ENCODE data around the gene CALR3.
"Not testable (repeated sequence)": the region's sequence is repeated elsewhere in the genome, so short reads cannot be mapped to it uniquely, and the experiment has no call there.

CALR3 gene

GRCh38 chr19:16506161-16506560 is 10.2 kb upstream of the CALR3 start:
- H3K9ac ChIP-seq (ENCODE audit: low read length); H3K36me3 ChIP-seq (ENCODE audit: control insufficient read depth, insufficient read depth, low read length); H3K4me1 ChIP-seq (ENCODE audit: control insufficient read depth, insufficient read depth, low read length): not testable (repeated sequence)

GRCh38 chr19:16504271-16504670 is 8.3 kb upstream of the CALR3 start:
- H3K36me3 ChIP-seq (ENCODE audit: control insufficient read depth, insufficient read depth, low read length) = peaks cover 3% of the 10 kb centered on the region
- no peaks in the 10 kb centered on the region for H3K27me3 ChIP-seq (ENCODE audit: control insufficient read depth, insufficient read depth, low read length)
- H3K9ac ChIP-seq (ENCODE audit: low read length) = no peak overlapping the region
- H3K4me3 ChIP-seq (ENCODE audit: low read length) = no peak overlapping the region
- H3K27ac ChIP-seq (ENCODE audit: low read depth, low read length) = no peak overlapping the region
- no peaks in the 10 kb centered on the region for H3K4me1 ChIP-seq (ENCODE audit: control insufficient read depth, insufficient read depth, low read length)

More at GRCh38 chr19:16506161-16506560, 10.2 kb upstream of the CALR3 start:
- H3K4me3 ChIP-seq (ENCODE audit: low read length); H3K27ac ChIP-seq (ENCODE audit: low read depth, low read length); H3K27me3 ChIP-seq (ENCODE audit: control insufficient read depth, insufficient read depth, low read length): not testable (repeated sequence)

- H3K27ac ChIP-seq (ENCODE audit: low read depth, low read length) = no peak overlapping the region
- peaks cover 3% of the 10 kb centered on the region for H3K36me3 ChIP-seq (ENCODE audit: control insufficient read depth, insufficient read depth, low read length)
- H3K4me3 ChIP-seq (ENCODE audit: low read length) = no peak overlapping the region
- H3K9ac ChIP-seq (ENCODE audit: low read length) = no peak overlapping the region
- no peaks in the 10 kb centered on the region for H3K4me1 ChIP-seq (ENCODE audit: control insufficient read depth, insufficient read depth, low read length)
- H3K27me3 ChIP-seq (ENCODE audit: control insufficient read depth, insufficient read depth, low read length) = no peaks in the 10 kb centered on the region
Observed at GRCh38 chr19:16497837-16498236, 1.9 kb upstream of the CALR3 start.

- Histone ChIP-seq H3K36me3 (ENCODE audit: control insufficient read depth, insufficient read depth, low read length) (peaks cover 3% of the 10 kb centered on the region), H3K27ac (ENCODE audit: low read depth, low read length) (peak overlapping the region; percentile 77), H3K4me3 (ENCODE audit: low read length) (peak overlapping the region; percentile 92), H3K9ac (ENCODE audit: low read length) (no peak overlapping the region), H3K4me1 (ENCODE audit: control insufficient read depth, insufficient read depth, low read length) (no peaks in the 10 kb centered on the region), H3K27me3 (ENCODE audit: control insufficient read depth, insufficient read depth, low read length) (no peaks in the 10 kb centered on the region)
Observed at GRCh38 chr19:16497042-16497441, 1.1 kb upstream of the CALR3 start.

GRCh38 chr19:16496613-16496983 is 631 bp upstream of the CALR3 start:
- Histone ChIP-seq H3K4me1 (ENCODE audit: control insufficient read depth, insufficient read depth, low read length) (no peaks in the 10 kb centered on the region), H3K9ac (ENCODE audit: low read length) (peak overlapping the region; percentile 40), H3K4me3 (ENCODE audit: low read length) (peak overlapping the region; percentile 92), H3K27me3 (ENCODE audit: control insufficient read depth, insufficient read depth, low read length) (no peaks in the 10 kb centered on the region), H3K36me3 (ENCODE audit: control insufficient read depth, insufficient read depth, low read length) (peaks cover 3% of the 10 kb centered on the region), H3K27ac (ENCODE audit: low read depth, low read length) (peak overlapping the region; percentile 77)

GRCh38 chr19:16486476-16486875 is 9.5 kb downstream of the CALR3 start:
- H3K27me3 ChIP-seq (ENCODE audit: control insufficient read depth, insufficient read depth, low read length); H3K36me3 ChIP-seq (ENCODE audit: control insufficient read depth, insufficient read depth, low read length); H3K9ac ChIP-seq (ENCODE audit: low read length); H3K27ac ChIP-seq (ENCODE audit: low read depth, low read length); H3K4me3 ChIP-seq (ENCODE audit: low read length); H3K4me1 ChIP-seq (ENCODE audit: control insufficient read depth, insufficient read depth, low read length): not testable (repeated sequence)

- Histone ChIP-seq H3K9ac (ENCODE audit: low read length) (no peak overlapping the region), H3K4me3 (ENCODE audit: low read length) (no peak overlapping the region), H3K36me3 (ENCODE audit: control insufficient read depth, insufficient read depth, low read length) (no peaks in the 10 kb centered on the region), H3K27ac (ENCODE audit: low read depth, low read length) (no peak overlapping the region), H3K4me1 (ENCODE audit: control insufficient read depth, insufficient read depth, low read length) (no peaks in the 10 kb centered on the region), H3K27me3 (ENCODE audit: control insufficient read depth, insufficient read depth, low read length) (no peaks in the 10 kb centered on the region)
Observed at GRCh38 chr19:16482745-16483144, 13.2 kb downstream of the CALR3 start.

GRCh38 chr19:16477311-16477710 is 18.7 kb downstream of the CALR3 start:
- Histone ChIP-seq H3K27ac (ENCODE audit: low read depth, low read length) (no peak overlapping the region), H3K9ac (ENCODE audit: low read length) (no peak overlapping the region), H3K36me3 (ENCODE audit: control insufficient read depth, insufficient read depth, low read length) (no peaks in the 10 kb centered on the region), H3K4me1 (ENCODE audit: control insufficient read depth, insufficient read depth, low read length) (no peaks in the 10 kb centered on the region), H3K4me3 (ENCODE audit: low read length) (no peak overlapping the region), H3K27me3 (ENCODE audit: control insufficient read depth, insufficient read depth, low read length) (no peaks in the 10 kb centered on the region)

GRCh38 chr19:16476401-16476800 is 19.6 kb downstream of the CALR3 start:
- no peaks in the 10 kb centered on the region for H3K36me3 ChIP-seq (ENCODE audit: control insufficient read depth, insufficient read depth, low read length)
- no peak overlapping the region for H3K9ac ChIP-seq (ENCODE audit: low read length)

GRCh38 chr19:16473875-16474392 is 22.0 kb downstream of the CALR3 start:
- Histone ChIP-seq H3K9ac (ENCODE audit: low read length) (no peak overlapping the region), H3K36me3 (ENCODE audit: control insufficient read depth, insufficient read depth, low read length) (no peaks in the 10 kb centered on the region), H3K27ac (ENCODE audit: low read depth, low read length) (no peak overlapping the region), H3K27me3 (ENCODE audit: control insufficient read depth, insufficient read depth, low read length) (no peaks in the 10 kb centered on the region), H3K4me3 (ENCODE audit: low read length) (no peak overlapping the region), H3K4me1 (ENCODE audit: control insufficient read depth, insufficient read depth, low read length) (peaks cover 8% of the 10 kb centered on the region)

More at GRCh38 chr19:16476401-16476800, 19.6 kb downstream of the CALR3 start:
- no peaks in the 10 kb centered on the region for H3K27me3 ChIP-seq (ENCODE audit: control insufficient read depth, insufficient read depth, low read length)
- no peak overlapping the region for H3K4me3 ChIP-seq (ENCODE audit: low read length)
- no peak overlapping the region for H3K27ac ChIP-seq (ENCODE audit: low read depth, low read length)
- H3K4me1 ChIP-seq (ENCODE audit: control insufficient read depth, insufficient read depth, low read length) = no peaks in the 10 kb centered on the region

GRCh38 chr19:16472992-16473391 is 23.0 kb downstream of the CALR3 start:
- Histone ChIP-seq H3K9ac (ENCODE audit: low read length) (no peak overlapping the region), H3K27ac (ENCODE audit: low read depth, low read length) (no peak overlapping the region), H3K4me1 (ENCODE audit: control insufficient read depth, insufficient read depth, low read length) (peaks cover 8% of the 10 kb centered on the region), H3K27me3 (ENCODE audit: control insufficient read depth, insufficient read depth, low read length) (no peaks in the 10 kb centered on the region), H3K4me3 (ENCODE audit: low read length) (no peak overlapping the region), H3K36me3 (ENCODE audit: control insufficient read depth, insufficient read depth, low read length) (no peaks in the 10 kb centered on the region)

GRCh38 chr19:16472559-16472899 is 23.4 kb downstream of the CALR3 start:
- peak overlapping the region; percentile 77 for H3K9ac ChIP-seq (ENCODE audit: low read length)
- not testable (repeated sequence) for H3K27me3 ChIP-seq (ENCODE audit: control insufficient read depth, insufficient read depth, low read length); H3K4me1 ChIP-seq (ENCODE audit: control insufficient read depth, insufficient read depth, low read length); H3K36me3 ChIP-seq (ENCODE audit: control insufficient read depth, insufficient read depth, low read length)
- peak overlapping the region; percentile 93 for H3K4me3 ChIP-seq (ENCODE audit: low read length)
- H3K27ac ChIP-seq (ENCODE audit: low read depth, low read length) = peak overlapping the region; percentile 89

GRCh38 chr19:16470911-16471811 is 24.8 kb downstream of the CALR3 start:
- Histone ChIP-seq H3K27ac (ENCODE audit: low read depth, low read length) (no peak overlapping the region), H3K4me1 (ENCODE audit: control insufficient read depth, insufficient read depth, low read length) (peaks cover 8% of the 10 kb centered on the region)

More at GRCh38 chr19:16470911-16471811, 24.8 kb downstream of the CALR3 start:
- Histone ChIP-seq H3K9ac (ENCODE audit: low read length) (peak overlapping the region; percentile 41), H3K4me3 (ENCODE audit: low read length) (peak overlapping the region; percentile 61), H3K36me3 (ENCODE audit: control insufficient read depth, insufficient read depth, low read length) (no peaks in the 10 kb centered on the region), H3K27me3 (ENCODE audit: control insufficient read depth, insufficient read depth, low read length) (no peaks in the 10 kb centered on the region)
